Measurements from ENCODE around the gene RGS5. TPM values are rescaled to one million over a fixed set of nuclear protein-coding genes. Genes with fewer than 3 reads are reported as not detected.

The RGS5 gene
- total RNA-seq, 3 donors from 2014 or later: 22.0 to 156 (median 23.4) TPM

GRCh38 chr1:163168053-163168452 is 34.7 kb downstream of the RGS5 start:
- no peak for TF ChIP-seq CTCF (IDR thresholded peaks at IDR 0.05)
- intact Hi-C loops (cut with DNase I, micrococcal nuclease): no loop called here
- no peaks in the 10 kb centered on the region for H3K36me3 ChIP-seq (ENCODE audit: low read depth)
- peak; percentile 24 for ATAC-seq
- no peaks in the 10 kb centered on the region for H3K4me1 ChIP-seq (ENCODE audit: low read depth)
- H3K4me3 ChIP-seq: no peak overlapping the region
- no peaks in the 10 kb centered on the region for H3K9me3 ChIP-seq
- DNase-seq: peak in 1 of 3 donors; percentile 13

GRCh38 chr1:163166886-163167555 is 35.7 kb downstream of the RGS5 start:
- Histone ChIP-seq H3K9me3 (no peaks in the 10 kb centered on the region), H3K4me3 (no peak overlapping the region), H3K4me1 (ENCODE audit: low read depth) (no peaks in the 10 kb centered on the region), H3K36me3 (ENCODE audit: low read depth) (no peaks in the 10 kb centered on the region)
- intact Hi-C loops (cut with DNase I, micrococcal nuclease): no loop called here
- ATAC-seq: no peak
- TF ChIP-seq CTCF (IDR thresholded peaks at IDR 0.05): no peak
- DNase-seq: no peak

- Histone ChIP-seq H3K4me3 (no peak overlapping the region), H3K4me1 (ENCODE audit: low read depth) (no peaks in the 10 kb centered on the region), H3K36me3 (ENCODE audit: low read depth) (no peaks in the 10 kb centered on the region), H3K9me3 (no peaks in the 10 kb centered on the region)
- no peak for DNase-seq
- intact Hi-C loops (cut with DNase I, micrococcal nuclease): no loop called here
- ATAC-seq: no peak
- no peak for TF ChIP-seq CTCF (IDR thresholded peaks at IDR 0.05)
Observed at GRCh38 chr1:163165119-163165518, 37.6 kb downstream of the RGS5 start.

GRCh38 chr1:163163881-163164582 is 38.7 kb downstream of the RGS5 start:
- TF ChIP-seq CTCF (IDR thresholded peaks at IDR 0.05): no peak
- Histone ChIP-seq H3K9me3 (no peaks in the 10 kb centered on the region), H3K36me3 (ENCODE audit: low read depth) (no peaks in the 10 kb centered on the region), H3K4me1 (ENCODE audit: low read depth) (no peaks in the 10 kb centered on the region), H3K4me3 (no peak overlapping the region)
- DNase-seq: no peak
- intact Hi-C loops (cut with DNase I, micrococcal nuclease): no loop called here
- ATAC-seq: no peak

- Histone ChIP-seq H3K9me3 (no peaks in the 10 kb centered on the region), H3K4me1 (ENCODE audit: low read depth) (no peaks in the 10 kb centered on the region), H3K36me3 (ENCODE audit: low read depth) (no peaks in the 10 kb centered on the region), H3K4me3 (no peak overlapping the region)
- DNase-seq: no peak
- TF ChIP-seq CTCF (IDR thresholded peaks at IDR 0.05): no peak
- intact Hi-C loops (cut with DNase I, micrococcal nuclease): no loop called here
- ATAC-seq: no peak
Observed at GRCh38 chr1:163163163-163163562, 39.6 kb downstream of the RGS5 start.

All from mucosa of descending colon (tissue), 3 donors.